Measurements from ENCODE around the gene TEX261. TPM values are rescaled to one million over a fixed set of nuclear protein-coding genes. Genes with fewer than 3 reads are reported as not detected.

Gene TEX261
- polyA plus RNA-seq, 1 of the 3 experiments (the other 2 are of a cell fraction) = 44.3 TPM

GRCh38 chr2:70987386-70987785 is 7.3 kb downstream of the TEX261 start:
- WGBS (ENCODE audit: low lambda C conversion rate) = 86% methylated on average over 1 of the region's 1 CpG
- ChIA-PET CTCF (interaction anchor here (0.6 to 1.3 kb wide), 2 partner anchors 82 to 116 kb away, joined by 3 to 4 read pairs; no protein-coding TSS in a partner anchor), POLR2A (no interaction called here)
- no peaks in the 10 kb centered on the region for H3K9me3 ChIP-seq
- peaks cover 5 to 63% of the 10 kb centered on the region in 2 experiments for H3K36me3 ChIP-seq (replicated peaks in 1 of 2; ENCODE audit: control insufficient read depth in 1 of 2, insufficient read depth in 2 of 2, low read length in 1 of 2)
- no peaks in the 10 kb centered on the region for H3K9me2 ChIP-seq
- H3K27me3 ChIP-seq (ENCODE audit: insufficient read depth) = no peaks in the 10 kb centered on the region
- no peaks in the 10 kb centered on the region for H3F3A ChIP-seq (replicated peaks; ENCODE audit: insufficient read depth)
- H3K9ac ChIP-seq = no peak overlapping the region
- peaks cover 11% of the 10 kb centered on the region; the same call in 1 of the 2 replicates for H3K79me2 ChIP-seq (ENCODE audit: insufficient read depth)
- H3K4me3 ChIP-seq (ENCODE audit: low read depth in 2 of 2, low read length in 1 of 2) = no peak overlapping the region
- H3K4me1 ChIP-seq (ENCODE audit: control insufficient read depth in 1 of 2, insufficient read depth in 2 of 2, low read depth in 1 of 2, low read length in 1 of 2) = no peaks in the 10 kb centered on the region
- H2AFZ ChIP-seq (ENCODE audit: low read depth) = no peak overlapping the region
- no peak for DNase-seq
- H4K20me1 ChIP-seq (ENCODE audit: insufficient read depth) = 0 out of 2 replicates have a peak, but pooled peaks cover 2% of the 10 kb centered on the region
- no peak overlapping the region for H3K27ac ChIP-seq (ENCODE audit: low read depth in 2 of 2, low read length in 1 of 2)
- no peak for TF ChIP-seq FOXM1 (IDR thresholded peaks at IDR 0.05; ENCODE audit: low read depth)
- TF ChIP-seq SMC3 (IDR thresholded peaks at IDR 0.05; ENCODE audit: low read depth, low read length) = no peak
- TF ChIP-seq TAF1 (IDR thresholded peaks at IDR 0.05; ENCODE audit: borderline replicate concordance, low read depth, low read length) = no peak
- TF ChIP-seq FOSL2 (IDR thresholded peaks at IDR 0.05; ENCODE audit: borderline replicate concordance, low read depth) = no peak
- TF ChIP-seq RXRA (IDR thresholded peaks at IDR 0.05; ENCODE audit: borderline replicate concordance, low read depth) = no peak
- no peak for TF ChIP-seq EP300 (IDR thresholded peaks at IDR 0.05; ENCODE audit: borderline replicate concordance in 1 of 2, low read depth in 1 of 2, low read length in 1 of 2)
- no peak for TF ChIP-seq GATA2 (CRISPR knock-in tag; IDR thresholded peaks at IDR 0.05)
- TF ChIP-seq TEAD4 (IDR thresholded peaks at IDR 0.05; ENCODE audit: borderline replicate concordance, insufficient read depth) = no peak
- no peak for TF ChIP-seq POLR2AphosphoS5 (IDR thresholded peaks at IDR 0.05; ENCODE audit: low read depth, low read length)
- no peak overlapping the region for H3K4me2 ChIP-seq

GRCh38 chr2:70986499-70987189 is 8.0 kb downstream of the TEX261 start:
- Histone ChIP-seq H3K4me1 (ENCODE audit: control insufficient read depth in 1 of 2, insufficient read depth in 2 of 2, low read depth in 1 of 2, low read length in 1 of 2) (no peaks in the 10 kb centered on the region), H3K9me2 (no peaks in the 10 kb centered on the region), H3K9ac (no peak overlapping the region), H3K36me3 (replicated peaks in 1 of 2; ENCODE audit: control insufficient read depth in 1 of 2, insufficient read depth in 2 of 2, low read length in 1 of 2) (peaks cover 5 to 60% of the 10 kb centered on the region in 2 experiments), H3K9me3 (no peaks in the 10 kb centered on the region), H3K79me2 (ENCODE audit: insufficient read depth) (peaks cover 4% of the 10 kb centered on the region; the same call in 1 of the 2 replicates), H3K4me3 (ENCODE audit: low read depth in 2 of 2, low read length in 1 of 2) (no peak overlapping the region), H4K20me1 (ENCODE audit: insufficient read depth) (0 out of 2 replicates have a peak, but pooled peaks cover 2% of the 10 kb centered on the region), H2AFZ (ENCODE audit: low read depth) (no peak overlapping the region), H3K27me3 (ENCODE audit: insufficient read depth) (no peaks in the 10 kb centered on the region), H3F3A (replicated peaks; ENCODE audit: insufficient read depth) (no peaks in the 10 kb centered on the region), H3K27ac (ENCODE audit: low read depth in 2 of 2, low read length in 1 of 2) (no peak overlapping the region), H3K4me2 (no peak overlapping the region)
- no peak for DNase-seq
- WGBS (ENCODE audit: low lambda C conversion rate) = 93% methylated on average over 4 of the region's 4 CpGs
- TF ChIP-seq POLR2AphosphoS5 (IDR thresholded peaks at IDR 0.05; ENCODE audit: low read depth, low read length) (no peak), FOSL2 (IDR thresholded peaks at IDR 0.05; ENCODE audit: borderline replicate concordance, low read depth) (no peak)
- TF ChIP-seq, protein P1, sequence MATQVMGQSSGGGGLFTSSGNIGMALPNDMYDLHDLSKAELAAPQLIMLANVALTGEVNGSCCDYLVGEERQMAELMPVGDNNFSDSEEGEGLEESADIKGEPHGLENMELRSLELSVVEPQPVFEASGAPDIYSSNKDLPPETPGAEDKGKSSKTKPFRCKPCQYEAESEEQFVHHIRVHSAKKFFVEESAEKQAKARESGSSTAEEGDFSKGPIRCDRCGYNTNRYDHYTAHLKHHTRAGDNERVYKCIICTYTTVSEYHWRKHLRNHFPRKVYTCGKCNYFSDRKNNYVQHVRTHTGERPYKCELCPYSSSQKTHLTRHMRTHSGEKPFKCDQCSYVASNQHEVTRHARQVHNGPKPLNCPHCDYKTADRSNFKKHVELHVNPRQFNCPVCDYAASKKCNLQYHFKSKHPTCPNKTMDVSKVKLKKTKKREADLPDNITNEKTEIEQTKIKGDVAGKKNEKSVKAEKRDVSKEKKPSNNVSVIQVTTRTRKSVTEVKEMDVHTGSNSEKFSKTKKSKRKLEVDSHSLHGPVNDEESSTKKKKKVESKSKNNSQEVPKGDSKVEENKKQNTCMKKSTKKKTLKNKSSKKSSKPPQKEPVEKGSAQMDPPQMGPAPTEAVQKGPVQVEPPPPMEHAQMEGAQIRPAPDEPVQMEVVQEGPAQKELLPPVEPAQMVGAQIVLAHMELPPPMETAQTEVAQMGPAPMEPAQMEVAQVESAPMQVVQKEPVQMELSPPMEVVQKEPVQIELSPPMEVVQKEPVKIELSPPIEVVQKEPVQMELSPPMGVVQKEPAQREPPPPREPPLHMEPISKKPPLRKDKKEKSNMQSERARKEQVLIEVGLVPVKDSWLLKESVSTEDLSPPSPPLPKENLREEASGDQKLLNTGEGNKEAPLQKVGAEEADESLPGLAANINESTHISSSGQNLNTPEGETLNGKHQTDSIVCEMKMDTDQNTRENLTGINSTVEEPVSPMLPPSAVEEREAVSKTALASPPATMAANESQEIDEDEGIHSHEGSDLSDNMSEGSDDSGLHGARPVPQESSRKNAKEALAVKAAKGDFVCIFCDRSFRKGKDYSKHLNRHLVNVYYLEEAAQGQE (IDR thresholded peaks at IDR 0.05; ENCODE audit: low read depth, low read length) = no peak
- ChIA-PET POLR2A (no interaction called here), CTCF (interaction anchor here (0.6 to 7.3 kb wide), 5 partner anchors 15 to 369 kb away, joined by 3 to 41 read pairs (median 4); no protein-coding TSS in a partner anchor)
